Sigmoid colon (tissue), 4 donors: ENCODE results near the gene APCDD1.

Experiments used
- EP300 ChIP-seq, 4 donors: sonication (generic); formaldehyde crosslinking; IDR thresholded peaks; one replicate each; pipeline ENCODE4 v1.6.1; 2017; ENCODE audit warnings: antibody characterized with exemption in 4 of 4
- TF ChIP-seq, protein P1 (sequence below), 4 experiments: fragments of 450-650 bp in 3 of 4; fragments of 200-600 bp in 1 of 4; IDR thresholded peaks; one replicate each; pipeline ENCODE4 v1.5.1; 2016 to 2019; ENCODE audit warnings: antibody characterized with exemption in 4 of 4, mild to moderate bottlenecking in 3 of 4, moderate library complexity in 2 of 4

DNA sequence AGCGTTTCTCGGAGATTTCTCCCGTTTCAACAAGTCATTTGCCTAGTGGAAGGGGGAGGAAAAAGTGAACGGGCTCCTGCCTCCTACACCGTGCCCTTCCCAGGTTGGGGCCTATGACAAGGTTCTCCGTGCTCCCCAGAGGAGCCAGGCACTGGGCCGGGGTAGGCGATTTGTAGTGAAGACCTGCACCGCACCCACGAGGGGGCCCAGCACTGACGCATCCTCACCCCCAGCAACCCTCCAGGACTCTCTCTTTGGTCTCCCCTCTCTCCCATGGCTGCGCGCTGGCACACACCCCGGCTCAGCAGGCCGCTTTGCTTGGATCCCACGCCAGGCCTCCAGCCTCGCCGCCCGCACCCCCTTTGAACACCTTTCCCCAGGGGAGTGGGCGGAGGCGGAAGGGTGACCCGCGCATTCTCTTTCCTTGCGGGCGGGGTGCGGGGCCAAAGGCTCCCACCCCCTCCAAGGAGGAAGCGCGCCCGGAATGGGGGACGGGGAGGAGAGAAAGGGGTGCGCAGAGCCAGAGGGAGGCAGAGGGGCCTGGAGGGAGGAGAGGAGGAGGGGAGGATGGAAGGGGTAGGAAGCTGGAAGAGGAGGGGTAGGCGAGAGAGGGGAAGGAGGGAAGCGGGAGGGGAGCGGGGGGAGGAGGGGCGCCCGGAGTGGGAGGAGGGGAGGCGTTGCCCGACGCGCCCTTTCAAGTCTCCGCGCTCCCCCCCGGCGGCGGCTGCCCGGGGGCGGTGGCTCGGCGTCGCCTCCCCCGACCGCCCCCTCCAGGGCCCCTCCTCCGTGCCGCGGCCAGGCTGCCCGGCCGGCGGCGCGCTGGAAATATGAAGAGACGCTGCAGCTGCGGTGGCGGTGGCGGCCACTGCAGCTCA, at the start of gene APCDD1:
- TF ChIP-seq, protein P1, sequence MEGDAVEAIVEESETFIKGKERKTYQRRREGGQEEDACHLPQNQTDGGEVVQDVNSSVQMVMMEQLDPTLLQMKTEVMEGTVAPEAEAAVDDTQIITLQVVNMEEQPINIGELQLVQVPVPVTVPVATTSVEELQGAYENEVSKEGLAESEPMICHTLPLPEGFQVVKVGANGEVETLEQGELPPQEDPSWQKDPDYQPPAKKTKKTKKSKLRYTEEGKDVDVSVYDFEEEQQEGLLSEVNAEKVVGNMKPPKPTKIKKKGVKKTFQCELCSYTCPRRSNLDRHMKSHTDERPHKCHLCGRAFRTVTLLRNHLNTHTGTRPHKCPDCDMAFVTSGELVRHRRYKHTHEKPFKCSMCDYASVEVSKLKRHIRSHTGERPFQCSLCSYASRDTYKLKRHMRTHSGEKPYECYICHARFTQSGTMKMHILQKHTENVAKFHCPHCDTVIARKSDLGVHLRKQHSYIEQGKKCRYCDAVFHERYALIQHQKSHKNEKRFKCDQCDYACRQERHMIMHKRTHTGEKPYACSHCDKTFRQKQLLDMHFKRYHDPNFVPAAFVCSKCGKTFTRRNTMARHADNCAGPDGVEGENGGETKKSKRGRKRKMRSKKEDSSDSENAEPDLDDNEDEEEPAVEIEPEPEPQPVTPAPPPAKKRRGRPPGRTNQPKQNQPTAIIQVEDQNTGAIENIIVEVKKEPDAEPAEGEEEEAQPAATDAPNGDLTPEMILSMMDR (IDR thresholded peaks at IDR 0.05) = no peak
- no peak for TF ChIP-seq EP300 (IDR thresholded peaks at IDR 0.05)
